BLaER1 (cell line): ENCODE measurements around the gene SLC10A3.

ENCODE experiments used
- H3K27ac ChIP-seq: shearing (Covaris generic); formaldehyde crosslinking; 2 replicates; pipeline ENCODE4 v1.8.1; 2022
- H3K27me3 ChIP-seq: shearing (Covaris generic); formaldehyde crosslinking; 2 replicates; pipeline ENCODE4 v1.8.1; 2022
- H3K36me3 ChIP-seq: shearing (Covaris generic); formaldehyde crosslinking; 2 replicates; pipeline ENCODE4 v1.8.1; 2022
- H3K4me1 ChIP-seq: shearing (Covaris generic); formaldehyde crosslinking; 2 replicates; pipeline ENCODE4 v1.8.1; 2022
- H3K4me2 ChIP-seq: shearing (Covaris generic); formaldehyde crosslinking; 2 replicates; pipeline ENCODE4 v1.8.1; 2022
- H3K4me3 ChIP-seq: shearing (Covaris generic); formaldehyde crosslinking; 2 replicates; pipeline ENCODE4 v1.8.1; 2022
- H3K9ac ChIP-seq: shearing (Covaris generic); formaldehyde crosslinking; 2 replicates; pipeline ENCODE4 v1.8.1; 2022
- H3K9me3 ChIP-seq: shearing (Covaris generic); formaldehyde crosslinking; 2 replicates; pipeline ENCODE4 v1.8.1; 2022
- H4K20me1 ChIP-seq: shearing (Covaris generic); formaldehyde crosslinking; 2 replicates; pipeline ENCODE4 v1.8.1; 2022
- Cebpa-rat ChIP-seq: shearing (Covaris generic); IDR thresholded peaks from 2 replicates; pipeline ENCODE4 v1.8.1; 2022

Gene SLC10A3

DNA sequence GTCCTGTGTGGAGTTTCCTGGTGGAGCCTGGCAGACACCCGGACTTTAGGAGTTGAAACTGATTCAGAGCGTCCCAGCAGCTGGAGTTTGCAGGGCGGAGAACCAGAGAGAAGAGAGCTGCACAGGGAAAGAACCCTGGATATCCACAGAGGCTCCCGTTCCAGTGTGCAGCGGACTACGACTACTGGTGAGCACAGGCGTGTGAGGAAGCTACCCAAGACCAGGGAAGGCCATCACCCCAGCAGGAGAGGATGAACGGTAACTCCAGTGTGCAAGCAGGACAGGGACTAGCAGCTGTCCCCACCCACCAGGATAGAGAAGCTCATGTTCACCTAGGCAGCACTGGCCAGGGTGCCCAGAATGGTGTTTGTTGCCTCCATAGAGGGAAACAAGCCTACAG is 13.6 kb downstream of the SLC10A3 start:
- Histone ChIP-seq H3K4me3 (no peak overlapping the region), H4K20me1 (0 out of 2 replicates have a peak, but pooled peaks cover 10% of the 10 kb centered on the region), H3K4me1 (peaks cover 27% of the 10 kb centered on the region), H3K36me3 (peaks cover 17% of the 10 kb centered on the region), H3K9me3 (no peaks in the 10 kb centered on the region; the same call in 1 of the 2 replicates), H3K27me3 (peaks cover 25% of the 10 kb centered on the region), H3K4me2 (no peak overlapping the region), H3K27ac (no peak overlapping the region), H3K9ac (no peak overlapping the region)
- no peak for TF ChIP-seq Cebpa-rat

DNA sequence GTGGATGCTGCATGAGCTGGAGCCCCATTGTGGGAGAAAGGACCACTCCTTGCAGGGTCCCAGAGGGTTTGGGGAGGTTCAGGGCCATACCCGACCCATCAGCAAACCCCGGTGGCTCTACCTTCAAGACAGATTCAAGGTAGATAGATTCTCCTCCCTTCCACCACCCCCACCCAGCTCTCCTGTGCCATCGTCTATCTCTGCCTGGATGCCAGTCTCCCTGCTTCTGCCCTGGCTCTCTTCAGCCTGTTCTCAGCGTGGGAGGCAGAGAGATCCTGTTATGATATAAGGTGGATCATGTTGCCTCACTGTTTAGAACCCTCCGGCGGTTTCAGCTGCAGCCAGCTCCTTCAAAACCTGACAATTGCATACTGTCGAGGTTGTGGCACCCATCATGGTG is 16.7 kb downstream of the SLC10A3 start:
- H3K9me3 ChIP-seq: peaks cover 11% of the 10 kb centered on the region; the same call in 1 of the 2 replicates
- H3K4me2 ChIP-seq: no peak overlapping the region
- H3K9ac ChIP-seq: no peak overlapping the region
- H3K4me1 ChIP-seq: peaks cover 18% of the 10 kb centered on the region
- H3K36me3 ChIP-seq: peaks cover 49% of the 10 kb centered on the region
- H3K27me3 ChIP-seq: peaks cover 5% of the 10 kb centered on the region; the same call in 1 of the 2 replicates
- H3K4me3 ChIP-seq: no peak overlapping the region
- H3K27ac ChIP-seq: no peak overlapping the region
- H4K20me1 ChIP-seq: peaks cover 14% of the 10 kb centered on the region; the same call in 1 of the 2 replicates
- TF ChIP-seq Cebpa-rat: no peak

DNA sequence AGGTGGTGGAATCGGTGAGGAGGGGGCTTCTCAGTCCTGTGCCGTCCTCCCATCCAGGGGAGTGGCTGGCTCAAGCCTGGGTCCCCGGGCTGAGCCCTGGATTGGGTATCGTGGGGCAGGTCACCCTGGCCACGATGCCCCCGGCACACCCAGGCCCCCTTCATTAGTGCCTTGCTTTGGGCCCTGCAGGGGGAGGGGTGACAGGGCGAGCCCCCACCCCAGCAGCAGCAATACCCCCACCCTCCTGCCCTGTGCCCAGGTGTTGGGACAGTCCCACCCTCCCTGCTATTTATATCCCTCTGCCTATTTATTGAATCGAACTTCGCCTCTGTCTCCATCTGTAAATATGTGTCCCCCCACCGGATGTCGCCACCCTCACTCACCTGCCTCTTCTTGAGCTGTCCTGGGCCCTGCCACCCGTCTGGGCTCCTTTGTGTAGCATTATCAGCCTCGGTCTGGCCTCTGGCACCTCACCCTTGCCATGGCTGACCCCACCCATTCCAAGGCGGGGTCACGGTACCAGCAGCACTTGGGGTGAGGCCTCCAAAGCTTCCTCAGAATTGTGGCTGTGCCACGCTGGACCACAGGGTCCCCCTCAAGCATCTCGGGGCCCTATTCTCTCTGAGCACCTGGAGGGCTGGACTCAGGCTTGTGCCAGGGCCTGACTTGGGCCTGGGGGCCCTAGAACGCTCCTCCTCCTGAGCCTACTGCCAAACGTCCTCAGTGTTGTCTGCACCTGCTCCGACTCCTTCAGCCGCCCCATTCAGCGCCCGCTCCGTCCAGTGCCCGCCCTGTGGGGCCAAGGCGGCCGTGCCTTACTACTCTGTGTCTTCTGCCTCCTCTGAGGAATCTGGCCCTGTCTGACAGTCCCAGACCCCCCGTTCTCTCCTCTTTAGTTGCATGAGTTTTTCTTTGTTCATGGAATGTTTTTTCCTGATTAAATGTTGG is 17.5 kb downstream of the SLC10A3 start:
- Histone ChIP-seq H4K20me1 (peaks cover 16% of the 10 kb centered on the region; the same call in 1 of the 2 replicates), H3K4me1 (peaks cover 15% of the 10 kb centered on the region)
- TF ChIP-seq Cebpa-rat: no peak

DNA sequence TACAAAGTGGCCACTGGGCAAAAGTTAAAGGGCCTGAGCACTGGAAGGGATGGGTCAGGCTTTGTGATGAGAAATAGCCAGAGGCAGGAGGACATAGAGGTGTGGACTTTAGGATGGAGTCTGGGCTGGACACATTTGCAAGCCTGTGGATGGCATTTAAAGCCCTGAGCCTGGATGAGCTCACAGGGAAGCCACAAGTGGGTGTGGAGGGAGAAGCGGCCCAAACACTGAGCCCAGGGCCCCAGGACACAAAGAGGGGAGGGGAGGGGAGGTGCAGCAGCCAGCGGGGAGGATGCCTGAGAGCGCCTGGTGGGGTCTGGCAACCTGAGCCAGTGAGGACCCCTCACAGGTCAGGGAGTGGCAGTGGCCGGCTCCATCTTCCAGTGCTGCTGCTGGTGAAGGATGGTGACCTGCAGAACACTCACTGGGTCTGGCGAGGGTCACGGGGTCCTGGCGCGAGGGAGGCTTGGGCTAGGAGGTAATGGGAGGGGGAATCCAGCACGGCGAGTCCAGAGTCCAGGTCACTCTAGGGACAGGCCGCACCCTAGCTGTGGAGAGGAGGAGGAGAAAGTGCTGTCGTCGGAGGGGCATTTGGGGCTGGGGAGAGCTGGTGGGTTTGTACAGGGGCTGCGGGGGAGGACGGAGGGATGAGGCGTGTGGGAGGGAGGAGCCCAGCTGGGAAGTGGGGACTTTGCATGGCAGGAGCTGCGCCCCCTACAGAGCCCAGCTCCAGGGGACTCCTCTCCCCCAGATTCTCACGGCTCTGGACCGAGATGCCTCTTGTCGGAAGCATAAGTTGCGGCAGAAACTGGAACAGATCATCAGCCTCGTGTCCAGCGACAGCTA is 18.4 kb downstream of the SLC10A3 start:
- H3K9ac ChIP-seq: no peak overlapping the region
- H3K4me2 ChIP-seq: no peak overlapping the region
- H3K27me3 ChIP-seq: peaks cover 5% of the 10 kb centered on the region; the same call in 1 of the 2 replicates
- no peak overlapping the region for H3K27ac ChIP-seq
- TF ChIP-seq Cebpa-rat: no peak
- H3K4me3 ChIP-seq: no peak overlapping the region
- peaks cover 63% of the 10 kb centered on the region for H3K36me3 ChIP-seq
- H3K9me3 ChIP-seq: peaks cover 20% of the 10 kb centered on the region; the same call in 1 of the 2 replicates
- peaks cover 6% of the 10 kb centered on the region for H3K4me1 ChIP-seq
- peaks cover 16% of the 10 kb centered on the region; the same call in 1 of the 2 replicates for H4K20me1 ChIP-seq

More for the DNA sequence above, 17.5 kb downstream of the SLC10A3 start:
- no peak overlapping the region for H3K9ac ChIP-seq
- H3K27ac ChIP-seq: no peak overlapping the region
- H3K36me3 ChIP-seq: peaks cover 56% of the 10 kb centered on the region
- H3K9me3 ChIP-seq: peaks cover 14% of the 10 kb centered on the region; the same call in 1 of the 2 replicates
- no peak overlapping the region for H3K4me2 ChIP-seq
- H3K4me3 ChIP-seq: no peak overlapping the region
- H3K27me3 ChIP-seq: peaks cover 5% of the 10 kb centered on the region; the same call in 1 of the 2 replicates

DNA sequence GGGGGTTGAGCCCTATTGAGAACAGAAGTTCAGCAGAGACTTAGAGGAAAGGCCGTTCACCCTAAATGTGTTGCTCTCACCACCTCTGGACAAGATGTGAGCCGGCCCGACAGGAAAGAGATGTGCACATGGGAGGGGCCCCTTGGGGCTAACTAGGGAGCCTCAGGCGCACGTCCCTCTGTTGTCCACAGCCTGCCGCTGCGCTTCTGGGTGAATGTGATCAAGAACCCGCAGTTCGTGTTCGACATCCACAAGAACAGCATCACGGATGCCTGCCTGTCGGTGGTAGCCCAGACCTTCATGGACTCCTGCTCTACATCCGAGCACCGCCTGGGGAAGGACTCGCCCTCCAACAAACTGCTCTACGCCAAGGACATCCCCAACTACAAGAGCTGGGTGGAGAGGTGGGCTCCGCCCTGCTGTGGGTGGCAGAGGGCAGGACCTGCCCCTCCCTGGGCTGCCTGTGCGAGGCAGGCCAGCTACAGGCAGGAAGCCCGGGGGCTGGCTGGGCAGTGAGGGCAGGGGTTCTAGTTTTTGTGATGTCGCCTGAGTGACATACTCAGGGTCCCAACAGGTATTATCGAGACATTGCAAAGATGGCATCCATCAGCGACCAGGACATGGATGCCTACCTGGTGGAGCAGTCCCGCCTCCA is 19.4 kb downstream of the SLC10A3 start:
- Histone ChIP-seq H4K20me1 (peaks cover 16% of the 10 kb centered on the region; the same call in 1 of the 2 replicates), H3K27ac (no peak overlapping the region), H3K4me3 (no peak overlapping the region), H3K4me2 (no peak overlapping the region), H3K9me3 (peaks cover 30% of the 10 kb centered on the region), H3K36me3 (peaks cover 73% of the 10 kb centered on the region), H3K4me1 (no peaks in the 10 kb centered on the region), H3K27me3 (no peaks in the 10 kb centered on the region; the same call in 1 of the 2 replicates), H3K9ac (no peak overlapping the region)
- no peak for TF ChIP-seq Cebpa-rat

DNA sequence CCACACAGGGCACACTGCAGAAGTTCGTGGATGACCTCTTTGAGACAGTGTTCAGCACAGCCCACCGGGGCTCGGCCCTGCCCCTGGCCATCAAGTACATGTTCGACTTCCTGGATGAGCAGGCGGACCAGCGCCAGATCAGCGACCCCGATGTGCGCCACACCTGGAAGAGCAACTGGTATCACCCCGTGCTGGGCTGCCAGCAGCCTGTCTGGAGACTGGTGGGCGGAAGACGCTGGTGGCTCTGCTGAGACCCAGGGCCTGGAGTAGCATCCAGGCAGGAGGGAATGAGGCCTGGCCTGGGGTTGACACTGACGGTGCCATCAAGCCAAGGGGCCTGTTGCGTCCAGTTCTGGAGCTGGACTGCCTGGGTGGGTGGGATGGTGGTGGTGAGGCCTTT is 20.0 kb downstream of the SLC10A3 start:
- Histone ChIP-seq H3K4me3 (no peak overlapping the region), H3K4me2 (no peak overlapping the region), H3K27ac (no peak overlapping the region), H4K20me1 (peaks cover 18% of the 10 kb centered on the region; the same call in 1 of the 2 replicates), H3K9ac (no peak overlapping the region), H3K27me3 (no peaks in the 10 kb centered on the region; the same call in 1 of the 2 replicates), H3K36me3 (peaks cover 79% of the 10 kb centered on the region), H3K4me1 (no peaks in the 10 kb centered on the region), H3K9me3 (peaks cover 32% of the 10 kb centered on the region)
- TF ChIP-seq Cebpa-rat: no peak

DNA sequence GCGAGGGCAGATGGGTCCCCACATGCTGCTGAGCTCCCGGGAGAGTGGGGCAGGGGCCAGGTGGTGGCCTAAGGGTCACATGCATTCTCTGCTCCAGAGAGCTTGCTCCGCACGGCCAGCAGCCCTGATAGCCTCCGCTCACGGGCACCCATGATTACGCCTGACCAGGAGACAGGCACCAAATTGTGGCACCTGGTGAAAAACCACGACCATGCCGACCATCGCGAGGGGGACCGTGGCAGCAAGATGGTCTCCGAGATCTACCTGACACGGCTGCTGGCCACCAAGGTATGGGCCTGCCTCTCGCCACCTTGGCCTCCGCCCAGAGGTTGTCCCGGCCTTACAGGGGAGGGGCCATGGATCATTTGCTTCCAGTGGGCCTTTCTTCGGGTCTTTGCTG is 20.5 kb downstream of the SLC10A3 start:
- TF ChIP-seq Cebpa-rat: no peak
- H3K9ac ChIP-seq: no peak overlapping the region
- peaks cover 85% of the 10 kb centered on the region for H3K36me3 ChIP-seq
- no peak overlapping the region for H3K4me3 ChIP-seq
- peaks cover 24% of the 10 kb centered on the region; the same call in 1 of the 2 replicates for H4K20me1 ChIP-seq
- H3K4me2 ChIP-seq: no peak overlapping the region
- peaks cover 32% of the 10 kb centered on the region for H3K9me3 ChIP-seq
- H3K27me3 ChIP-seq: no peaks in the 10 kb centered on the region
- H3K4me1 ChIP-seq: no peaks in the 10 kb centered on the region
- H3K27ac ChIP-seq: no peak overlapping the region

DNA sequence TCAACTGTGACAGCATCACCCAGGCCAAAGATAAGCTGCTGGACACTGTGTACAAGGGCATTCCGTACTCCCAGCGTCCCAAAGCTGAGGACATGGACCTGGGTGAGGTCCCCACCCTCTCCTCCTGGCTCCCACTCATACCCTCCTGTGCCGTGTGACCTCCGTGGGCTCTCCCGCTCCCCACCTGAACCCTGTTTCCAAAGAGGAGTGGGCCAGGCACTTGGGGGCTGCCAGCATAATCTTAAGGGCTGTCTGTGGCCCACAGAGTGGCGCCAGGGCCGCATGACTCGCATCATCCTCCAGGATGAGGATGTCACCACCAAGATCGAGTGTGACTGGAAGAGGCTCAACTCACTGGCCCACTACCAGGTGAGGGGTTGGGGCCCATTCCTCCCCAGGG is 21.3 kb downstream of the SLC10A3 start:
- no peak for TF ChIP-seq Cebpa-rat
- Histone ChIP-seq H3K27ac (no peak overlapping the region), H3K9me3 (peaks cover 33% of the 10 kb centered on the region), H3K36me3 (peaks cover 92% of the 10 kb centered on the region), H3K4me1 (no peaks in the 10 kb centered on the region), H3K4me2 (no peak overlapping the region), H3K4me3 (no peak overlapping the region), H3K9ac (no peak overlapping the region), H4K20me1 (peaks cover 31% of the 10 kb centered on the region; the same call in 1 of the 2 replicates), H3K27me3 (no peaks in the 10 kb centered on the region)

DNA sequence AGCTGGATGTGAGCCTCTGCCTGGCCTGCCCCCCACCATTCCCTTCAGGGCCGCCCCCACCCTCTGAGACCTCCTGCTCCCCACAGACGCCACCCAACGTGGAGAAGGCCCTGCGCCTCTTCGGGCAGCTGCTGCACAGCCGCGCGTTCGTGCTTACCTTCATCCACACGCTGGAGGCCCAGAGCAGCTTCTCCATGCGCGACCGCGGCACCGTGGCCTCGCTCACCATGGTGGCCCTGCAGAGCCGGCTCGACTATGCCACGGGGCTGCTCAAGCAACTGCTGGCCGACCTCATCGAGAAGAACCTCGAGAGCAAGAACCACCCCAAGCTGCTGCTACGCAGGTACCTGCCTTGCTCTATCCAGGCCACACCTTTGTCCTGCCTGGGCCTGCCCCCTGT is 22.2 kb downstream of the SLC10A3 start:
- no peaks in the 10 kb centered on the region for H3K4me1 ChIP-seq
- H3K9me3 ChIP-seq: peaks cover 36% of the 10 kb centered on the region
- no peak overlapping the region for H3K4me2 ChIP-seq
- no peaks in the 10 kb centered on the region for H3K27me3 ChIP-seq
- TF ChIP-seq Cebpa-rat: no peak
- peaks cover 30% of the 10 kb centered on the region; the same call in 1 of the 2 replicates for H4K20me1 ChIP-seq
- H3K36me3 ChIP-seq: peaks cover 95% of the 10 kb centered on the region
- H3K4me3 ChIP-seq: no peak overlapping the region
- no peak overlapping the region for H3K27ac ChIP-seq
- H3K9ac ChIP-seq: no peak overlapping the region
